ENCODE data around the gene ETS2. TPM values are rescaled to one million over a fixed set of nuclear protein-coding genes. Genes with fewer than 3 reads are reported as not detected.

Gene ETS2
- total RNA-seq, 1 experiment from 2014 or later = 35.3 TPM

DNA sequence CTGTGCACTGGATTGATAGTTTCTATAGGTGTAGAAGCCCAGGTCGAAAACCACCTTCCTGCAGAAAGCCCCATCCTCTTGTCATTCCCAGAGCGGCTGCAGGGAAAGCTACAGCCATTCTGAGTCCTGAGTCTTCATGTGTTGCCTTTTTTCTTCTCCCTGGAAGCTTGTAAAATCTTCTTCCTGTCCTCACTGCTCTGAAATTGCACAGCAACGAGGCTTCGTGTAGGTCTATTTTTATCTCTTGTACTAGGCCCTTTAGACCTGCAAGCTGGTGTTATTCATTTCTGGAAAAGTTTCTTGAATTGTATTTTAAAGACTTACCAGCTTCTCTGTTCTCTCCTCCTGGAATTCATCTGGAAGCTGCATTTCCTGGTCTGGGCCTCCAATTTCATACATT is 44.2 kb upstream of the ETS2 start:
- Histone ChIP-seq H2BK20ac (ENCODE audit: low read depth, low read length, poor library complexity, severe bottlenecking) (no peak overlapping the region), H3K27ac (ENCODE audit: insufficient read length, low read depth, low read length) (no peak overlapping the region), H3K27me3 (ENCODE audit: insufficient read depth, low read length) (no peaks in the 10 kb centered on the region), H3K9ac (ENCODE audit: extremely low read depth, insufficient read length, low read length) (no peak overlapping the region), H2BK15ac (ENCODE audit: low read depth, low read length) (no peak overlapping the region), H2BK12ac (ENCODE audit: insufficient read length, low read depth, low read length) (no peak overlapping the region), H3K79me1 (ENCODE audit: insufficient read depth, low read depth, low read length, poor library complexity, severe bottlenecking) (no peaks in the 10 kb centered on the region), H2AK5ac (ENCODE audit: insufficient read length, low read length) (no peak overlapping the region), H3K18ac (ENCODE audit: insufficient read length, low read depth, low read length) (no peak overlapping the region), H3K9me3 (ENCODE audit: control insufficient read depth, low read depth, low read length) (no peaks in the 10 kb centered on the region), H3K14ac (ENCODE audit: insufficient read depth, low read length) (no peak overlapping the region), H3K79me2 (ENCODE audit: insufficient read depth, low read length) (no peaks in the 10 kb centered on the region), H2BK120ac (ENCODE audit: low read depth, low read length, poor library complexity, severe bottlenecking) (no peak overlapping the region), H3K23ac (ENCODE audit: insufficient read length, low read depth, low read length) (no peak overlapping the region), H3T11ph (ENCODE audit: low read length) (no peak overlapping the region), H3K4me2 (ENCODE audit: insufficient read depth, insufficient read length, low read length) (no peak overlapping the region), H3K4me1 (ENCODE audit: insufficient read depth, low read length) (no peaks in the 10 kb centered on the region), H4K5ac (ENCODE audit: insufficient read length, low read depth, low read length) (no peak overlapping the region), H4K8ac (replicated peaks; ENCODE audit: insufficient read length, low read depth, low read length) (no peak overlapping the region), H2AFZ (ENCODE audit: low read length) (no peak overlapping the region), H4K20me1 (ENCODE audit: control insufficient read depth, insufficient read depth, insufficient read length) (no peaks in the 10 kb centered on the region), H2BK5ac (ENCODE audit: insufficient read length, low read length) (no peak overlapping the region), H4K91ac (ENCODE audit: insufficient read length, low read depth, low read length) (no peak overlapping the region), H3K4ac (ENCODE audit: low read depth, low read length) (no peak overlapping the region), H3K56ac (ENCODE audit: insufficient read length, low read depth, low read length) (no peak overlapping the region), H3K23me2 (ENCODE audit: insufficient read length, low read depth, low read length, poor library complexity, severe bottlenecking) (no peaks in the 10 kb centered on the region)
- TF ChIP-seq, protein P1, sequence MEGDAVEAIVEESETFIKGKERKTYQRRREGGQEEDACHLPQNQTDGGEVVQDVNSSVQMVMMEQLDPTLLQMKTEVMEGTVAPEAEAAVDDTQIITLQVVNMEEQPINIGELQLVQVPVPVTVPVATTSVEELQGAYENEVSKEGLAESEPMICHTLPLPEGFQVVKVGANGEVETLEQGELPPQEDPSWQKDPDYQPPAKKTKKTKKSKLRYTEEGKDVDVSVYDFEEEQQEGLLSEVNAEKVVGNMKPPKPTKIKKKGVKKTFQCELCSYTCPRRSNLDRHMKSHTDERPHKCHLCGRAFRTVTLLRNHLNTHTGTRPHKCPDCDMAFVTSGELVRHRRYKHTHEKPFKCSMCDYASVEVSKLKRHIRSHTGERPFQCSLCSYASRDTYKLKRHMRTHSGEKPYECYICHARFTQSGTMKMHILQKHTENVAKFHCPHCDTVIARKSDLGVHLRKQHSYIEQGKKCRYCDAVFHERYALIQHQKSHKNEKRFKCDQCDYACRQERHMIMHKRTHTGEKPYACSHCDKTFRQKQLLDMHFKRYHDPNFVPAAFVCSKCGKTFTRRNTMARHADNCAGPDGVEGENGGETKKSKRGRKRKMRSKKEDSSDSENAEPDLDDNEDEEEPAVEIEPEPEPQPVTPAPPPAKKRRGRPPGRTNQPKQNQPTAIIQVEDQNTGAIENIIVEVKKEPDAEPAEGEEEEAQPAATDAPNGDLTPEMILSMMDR (conservative IDR thresholded peaks at IDR 0.05) = no peak
- no peak for DNase-seq
- peaks cover 0 to 11% (median 3%) of the 10 kb centered on the region in 3 experiments; a peak in 5 of 7 replicates for H3K36me3 Mint-ChIP-seq (ENCODE audit: insufficient read depth in 1 of 3, low read depth in 3 of 3)
- no peak overlapping the region for H3K4me3 Mint-ChIP-seq
- H3K27ac Mint-ChIP-seq = no peak overlapping the region
- H3K4me1 Mint-ChIP-seq = peaks cover 10 to 12% of the 10 kb centered on the region in 2 experiments
- peaks cover 5 to 8% of the 10 kb centered on the region in 2 experiments; a peak in 4 of 5 replicates for H3K9me3 Mint-ChIP-seq
- no CpG with 5 or more reads among the region's 4 CpGs for WGBS (ENCODE audit: extremely low coverage, insufficient read length, low lambda C conversion rate)
- H3K27me3 Mint-ChIP-seq (ENCODE audit: low read depth) = peaks cover 87% of the 10 kb centered on the region

All from H9 (cell line).